HCT116 (cell line): ENCODE results near the gene UQCRQ. TPM values are rescaled to one million over a fixed set of nuclear protein-coding genes. Genes with fewer than 3 reads are reported as not detected.

Experiments
- ATAC-seq: fragments of 200-7000 bp; cut with Tn5 transposase; 2 replicates; pipeline ENCODE4 v1.9.1; 2020; ENCODE audit warnings: mild to moderate bottlenecking, moderate library complexity
- BruUV-seq: library from RNA; stranded (reverse); fragments of 400-500 nt; replicated peaks from 2 replicates; lab custom pipeline; 2021; lab: Mats Ljungman, UMichigan
- CTCF ChIA-PET: fragments of 300-600 bp; sonication (Branson Sonifier 250); formaldehyde crosslinking; loops from one replicate; lab custom pipeline; 2021; ENCODE audit warnings: antibody characterized with exemption; lab: Charles Lee
- POLR2A ChIA-PET: fragments of 300-600, 350-600 bp; sonication (Branson Sonifier 250); formaldehyde crosslinking; loops from one replicate; lab custom pipeline; 2021; ENCODE audit warnings: antibody characterized with exemption; lab: Charles Lee
- RAD21 ChIA-PET, 2 experiments: fragments of 300-600 bp; sonication (Branson Sonifier 250); formaldehyde crosslinking; loops; one replicate each; lab custom pipeline; 2023; ENCODE audit warnings: low total read pairs in 2 of 2; ENCODE audit not compliant: uncharacterized antibody in 2 of 2, unreplicated experiment in 2 of 2, low non-redundant PET in 1 of 2; lab: Charles Lee
- DNase-seq: peaks from one replicate; pipeline ENCODE4 v3.0.0-alpha.2; 2010; ENCODE audit warnings: low read depth, low spot score
- H2AFZ ChIP-seq: fragments of 200-600 bp; shearing (Covaris generic), sonication (generic); 2 replicates; pipeline ENCODE4 v1.6.1; 2017; ENCODE audit warnings: low read depth, mixed run types, mixed read lengths, antibody characterized with exemption, low read length; ENCODE audit not compliant: poor library complexity, severe bottlenecking
- H3K27ac ChIP-seq: 2 replicates; pipeline ENCODE4 v1.5.1; 2012; ENCODE audit warnings: low read depth, low read length
- H3K27me3 ChIP-seq: fragments of 200-600 bp; sonication (generic); 2 replicates; pipeline ENCODE4 v1.6.1; 2016; ENCODE audit warnings: mixed run types, low read length, mixed read lengths; ENCODE audit not compliant: insufficient read depth
- H3K36me3 ChIP-seq, 2 experiments: fragments of 200-500 bp in 1 of 2; fragments of 200-600 bp in 1 of 2; sonication (Bioruptor generic) in 1 of 2; sonication (generic) in 1 of 2; 2 replicates each; pipeline versions ENCODE4 v1.5.1 to v1.6.1; 2014 to 2016; ENCODE audit warnings: low read length in 2 of 2, inconsistent platforms in 1 of 2, mixed read lengths in 1 of 2, mixed run types in 1 of 2; ENCODE audit not compliant: insufficient read depth in 2 of 2, control insufficient read depth in 1 of 2
- H3K4me1 ChIP-seq, 2 experiments: fragments of 200-600 bp in 1 of 2; sonication (generic) in 1 of 2; 2 replicates each; pipeline versions ENCODE4 v1.5.1 to v1.6.1; 2012 to 2017; ENCODE audit warnings: low read length in 2 of 2, inconsistent platforms in 1 of 2, mild to moderate bottlenecking in 1 of 2, mixed read lengths in 1 of 2, mixed run types in 1 of 2, moderate library complexity in 1 of 2; ENCODE audit not compliant: insufficient read depth in 2 of 2, control insufficient read depth in 1 of 2
- H3K4me2 ChIP-seq: fragments of 200-600 bp; sonication (generic); 2 replicates; pipeline ENCODE4 v1.6.1; 2017; ENCODE audit warnings: mixed run types, low read length, mixed read lengths
- H3K4me3 ChIP-seq, 2 experiments: fragments of 200-600 bp in 1 of 2; sonication (generic) in 1 of 2; replicated peaks in 1 of 2; 2 replicates each; pipeline ENCODE4 v1.5.1; 2011 to 2016; ENCODE audit warnings: low read length in 2 of 2, control low read depth in 1 of 2, low read depth in 1 of 2, mild to moderate bottlenecking in 1 of 2, mixed read lengths in 1 of 2, mixed run types in 1 of 2
- H3K79me2 ChIP-seq: fragments of 200-600 bp; sonication (generic); 2 replicates; pipeline ENCODE4 v1.6.1; 2017; ENCODE audit warnings: mild to moderate bottlenecking, mixed run types, low read length, moderate library complexity, mixed read lengths; ENCODE audit not compliant: insufficient read depth
- H3K9ac ChIP-seq: fragments of 200-600 bp; sonication (generic); 2 replicates; pipeline ENCODE4 v1.6.1; 2016; ENCODE audit warnings: low read length, mixed read lengths
- H3K9me2 ChIP-seq: fragments of 200-600 bp; sonication (generic), shearing (Covaris generic); 2 replicates; pipeline ENCODE4 v1.6.1; 2017; ENCODE audit warnings: mixed run types, mild to moderate bottlenecking, moderate library complexity; ENCODE audit not compliant: insufficient read depth
- H3K9me3 ChIP-seq, 2 experiments: fragments of 200-500 bp in 1 of 2; fragments of 200-600 bp in 1 of 2; sonication (Bioruptor generic) in 1 of 2; sonication (generic) in 1 of 2; 2 replicates each; pipeline ENCODE4 v1.6.1; 2014 to 2017; ENCODE audit warnings: low read length in 2 of 2, mixed read lengths in 2 of 2, inconsistent platforms in 1 of 2, low read depth in 1 of 2, mild to moderate bottlenecking in 1 of 2, mixed run types in 1 of 2, moderate library complexity in 1 of 2; ENCODE audit not compliant: control insufficient read depth in 1 of 2, insufficient read depth in 1 of 2
- H4K20me1 ChIP-seq: fragments of 200-600 bp; sonication (generic), shearing (Covaris generic); 2 replicates; pipeline ENCODE4 v1.6.1; 2017; ENCODE audit warnings: mixed run types, mild to moderate bottlenecking, moderate library complexity; ENCODE audit not compliant: insufficient read depth
- CBX3 ChIP-seq: IDR thresholded peaks from 2 replicates; pipeline ENCODE4 v1.6.1; 2012; ENCODE audit warnings: low read depth
- FOSL1 ChIP-seq: IDR thresholded peaks from 2 replicates; pipeline ENCODE4 v1.6.1; 2012; ENCODE audit warnings: low read depth
- JUND ChIP-seq: IDR thresholded peaks from 2 replicates; pipeline ENCODE4 v1.6.1; 2012
- POLR2A ChIP-seq: IDR thresholded peaks from 2 replicates; pipeline ENCODE4 v1.7.0; 2011; ENCODE audit warnings: borderline replicate concordance; ENCODE audit not compliant: insufficient read depth, insufficient read length; ENCODE audit errors: extremely low read depth
- RAD21 ChIP-seq: IDR thresholded peaks from 2 replicates; pipeline ENCODE4 v1.6.1; 2012; ENCODE audit warnings: low read depth, mild to moderate bottlenecking
- SIN3A ChIP-seq: IDR thresholded peaks from 2 replicates; pipeline ENCODE4 v1.6.1; 2012; ENCODE audit warnings: low read depth
- YY1 ChIP-seq: IDR thresholded peaks from 2 replicates; pipeline ENCODE4 v1.6.1; 2011; ENCODE audit warnings: low read length, low read depth, moderate library complexity, mild to moderate bottlenecking; ENCODE audit not compliant: insufficient replicate concordance; ENCODE audit errors: extremely low read depth
- ZNF274 ChIP-seq: fragments of 200-500 bp; sonication (Bioruptor generic); IDR thresholded peaks from 2 replicates; pipeline ENCODE4 v1.6.1; 2014; ENCODE audit warnings: mild to moderate bottlenecking, low read depth, low read length, inconsistent platforms
- intact Hi-C: fragments of 100-400 bp; cut with micrococcal nuclease; formaldehyde crosslinking; loops from 2 replicates; pipeline ENCODE4 v1.10.0; 2022
- total RNA-seq: library from RNA; stranded (reverse); gene quantifications from one replicate; pipeline ENCODE4 v1.2.1, GENCODE V29; 2021; ENCODE audit not compliant: unreplicated experiment
- TF ChIP-seq, protein P1 (sequence below): IDR thresholded peaks from 2 replicates; pipeline ENCODE4 v1.6.1; 2011; ENCODE audit warnings: mild to moderate bottlenecking, low read length, moderate library complexity; ENCODE audit not compliant: insufficient replicate concordance; ENCODE audit errors: extremely low read depth
- TF ChIP-seq, protein P2 (sequence below): IDR thresholded peaks from 2 replicates; pipeline ENCODE4 v1.6.1; 2012
- TF ChIP-seq, protein P3 (sequence below), 3 experiments: fragments of 200-600 bp in 1 of 3; sonication (generic) in 1 of 3; IDR thresholded peaks in 2 of 3; conservative IDR thresholded peaks in 1 of 3; 2 replicates each; pipeline ENCODE4 v1.5.1; 2012 to 2017; ENCODE audit warnings: low read depth in 2 of 3, low read length in 2 of 3, antibody characterized with exemption in 1 of 3, borderline replicate concordance in 1 of 3, control low read depth in 1 of 3, mild to moderate bottlenecking in 1 of 3, mixed read lengths in 1 of 3, mixed run types in 1 of 3, moderate library complexity in 1 of 3; ENCODE audit not compliant: insufficient read depth in 1 of 3

The UQCRQ gene
- total RNA-seq, 1 experiment from 2014 or later = 528 TPM

DNA sequence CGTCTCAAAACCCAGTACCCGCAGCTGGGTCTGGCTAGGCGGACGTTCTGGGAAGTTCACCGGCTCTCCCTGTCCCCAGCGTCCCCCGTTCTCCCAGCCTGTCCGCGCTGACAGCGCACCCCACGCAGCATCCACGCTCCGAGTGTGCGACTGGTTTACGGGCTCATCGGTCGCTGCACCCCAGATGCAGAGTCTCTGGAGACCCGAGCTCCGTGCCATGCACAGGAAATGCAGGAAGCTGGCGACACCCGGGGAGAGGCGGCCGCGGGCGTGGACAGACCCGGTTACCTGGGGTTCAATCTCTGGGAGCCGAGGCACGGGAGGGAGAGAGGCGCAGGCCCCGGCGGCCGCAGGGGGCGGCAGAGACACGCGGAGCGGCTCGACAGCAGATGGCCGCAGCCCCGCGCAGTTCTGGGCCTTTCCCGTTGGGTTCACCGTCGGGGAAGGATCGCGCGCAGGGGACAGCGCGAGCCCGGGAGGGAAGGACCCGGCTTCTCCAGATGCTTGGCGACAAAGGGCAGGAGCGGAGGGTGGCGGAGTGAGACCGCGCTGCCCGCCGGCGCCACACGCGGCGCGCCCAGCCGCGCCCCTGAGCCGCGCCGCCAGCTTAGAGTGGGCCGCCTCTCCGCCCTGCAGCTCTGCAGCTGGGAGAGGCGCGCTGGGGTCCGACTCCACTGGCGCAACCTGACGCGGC is 36.6 kb upstream of the UQCRQ start:
- Histone ChIP-seq H3K9me3 (no peaks in the 10 kb centered on the region), H2AFZ (no peak overlapping the region), H3K27ac (peak overlapping the region; percentile 75), H3K4me2 (peak overlapping the region; percentile 93), H3K4me1 (peaks cover 12 to 19% of the 10 kb centered on the region in 2 experiments; a peak in 3 of 4 replicates), H4K20me1 (no peaks in the 10 kb centered on the region), H3K4me3 (peak overlapping the region; percentile 65 to 73), H3K79me2 (peaks cover 6% of the 10 kb centered on the region; the same call in 1 of the 2 replicates), H3K9me2 (no peaks in the 10 kb centered on the region), H3K27me3 (no peaks in the 10 kb centered on the region), H3K9ac (peak overlapping the region; percentile 79), H3K36me3 (no peaks in the 10 kb centered on the region)
- ATAC-seq = peak; percentile 82
- POLR2A ChIA-PET = interaction anchor here (1.7 kb wide), 1 partner anchor 36 kb away, joined by 5 read pairs; the partner anchor contains the start of genes GDF9 and UQCRQ
- TF ChIP-seq YY1 = peak; percentile 56
- TF ChIP-seq, protein P1, sequence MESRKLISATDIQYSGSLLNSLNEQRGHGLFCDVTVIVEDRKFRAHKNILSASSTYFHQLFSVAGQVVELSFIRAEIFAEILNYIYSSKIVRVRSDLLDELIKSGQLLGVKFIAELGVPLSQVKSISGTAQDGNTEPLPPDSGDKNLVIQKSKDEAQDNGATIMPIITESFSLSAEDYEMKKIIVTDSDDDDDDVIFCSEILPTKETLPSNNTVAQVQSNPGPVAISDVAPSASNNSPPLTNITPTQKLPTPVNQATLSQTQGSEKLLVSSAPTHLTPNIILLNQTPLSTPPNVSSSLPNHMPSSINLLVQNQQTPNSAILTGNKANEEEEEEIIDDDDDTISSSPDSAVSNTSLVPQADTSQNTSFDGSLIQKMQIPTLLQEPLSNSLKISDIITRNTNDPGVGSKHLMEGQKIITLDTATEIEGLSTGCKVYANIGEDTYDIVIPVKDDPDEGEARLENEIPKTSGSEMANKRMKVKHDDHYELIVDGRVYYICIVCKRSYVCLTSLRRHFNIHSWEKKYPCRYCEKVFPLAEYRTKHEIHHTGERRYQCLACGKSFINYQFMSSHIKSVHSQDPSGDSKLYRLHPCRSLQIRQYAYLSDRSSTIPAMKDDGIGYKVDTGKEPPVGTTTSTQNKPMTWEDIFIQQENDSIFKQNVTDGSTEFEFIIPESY = no peak
- TF ChIP-seq, protein P2, sequence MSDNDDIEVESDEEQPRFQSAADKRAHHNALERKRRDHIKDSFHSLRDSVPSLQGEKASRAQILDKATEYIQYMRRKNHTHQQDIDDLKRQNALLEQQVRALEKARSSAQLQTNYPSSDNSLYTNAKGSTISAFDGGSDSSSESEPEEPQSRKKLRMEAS = peak; percentile 73; the same call in 1 of the 2 replicates
- TF ChIP-seq JUND = no peak
- TF ChIP-seq FOSL1 = no peak
- no peak for TF ChIP-seq ZNF274
- TF ChIP-seq CBX3 = no peak
- peak; percentile 86 for TF ChIP-seq RAD21
- TF ChIP-seq SIN3A = no peak
- no peak for TF ChIP-seq POLR2A
- TF ChIP-seq, protein P3, sequence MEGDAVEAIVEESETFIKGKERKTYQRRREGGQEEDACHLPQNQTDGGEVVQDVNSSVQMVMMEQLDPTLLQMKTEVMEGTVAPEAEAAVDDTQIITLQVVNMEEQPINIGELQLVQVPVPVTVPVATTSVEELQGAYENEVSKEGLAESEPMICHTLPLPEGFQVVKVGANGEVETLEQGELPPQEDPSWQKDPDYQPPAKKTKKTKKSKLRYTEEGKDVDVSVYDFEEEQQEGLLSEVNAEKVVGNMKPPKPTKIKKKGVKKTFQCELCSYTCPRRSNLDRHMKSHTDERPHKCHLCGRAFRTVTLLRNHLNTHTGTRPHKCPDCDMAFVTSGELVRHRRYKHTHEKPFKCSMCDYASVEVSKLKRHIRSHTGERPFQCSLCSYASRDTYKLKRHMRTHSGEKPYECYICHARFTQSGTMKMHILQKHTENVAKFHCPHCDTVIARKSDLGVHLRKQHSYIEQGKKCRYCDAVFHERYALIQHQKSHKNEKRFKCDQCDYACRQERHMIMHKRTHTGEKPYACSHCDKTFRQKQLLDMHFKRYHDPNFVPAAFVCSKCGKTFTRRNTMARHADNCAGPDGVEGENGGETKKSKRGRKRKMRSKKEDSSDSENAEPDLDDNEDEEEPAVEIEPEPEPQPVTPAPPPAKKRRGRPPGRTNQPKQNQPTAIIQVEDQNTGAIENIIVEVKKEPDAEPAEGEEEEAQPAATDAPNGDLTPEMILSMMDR (IDR thresholded peaks at IDR 0.05 in 2 of 3, conservative IDR thresholded peaks at IDR 0.05 in 1 of 3; ENCODE audit: borderline replicate concordance in 1 of 3, insufficient read depth in 1 of 3, low read depth in 2 of 3, low read length in 2 of 3) = peak; percentile 54 to 91 (median 72)
- CTCF ChIA-PET = interaction anchor here (1.3 to 3.9 kb wide), 3 partner anchors 10 to 34 kb away, joined by 3 to 31 read pairs (median 5); no protein-coding TSS in a partner anchor
- intact Hi-C loops = loop anchor here (1.0 kb wide), 1 partner anchor 53 kb away; no protein-coding TSS in a partner anchor
- DNase-seq = peak; percentile 38
- RAD21 ChIA-PET = no interaction called here
- BruUV-seq = no TSS peak
